SU-DHL-6 (cell line): ENCODE results near the gene RPS17.
"Not testable (repeated sequence)": the region's sequence is repeated elsewhere in the genome, so short reads cannot be mapped to it uniquely, and the experiment has no call there.

Experiments used
- H2AFZ ChIP-seq: fragments of 200-600 bp; sonication (generic); 2 replicates; pipeline ENCODE4 v1.6.1; 2014; ENCODE audit warnings: low read depth, mild to moderate bottlenecking, moderate library complexity, mixed read lengths, antibody characterized with exemption, low read length; ENCODE audit not compliant: severe bottlenecking
- H3F3A ChIP-seq: fragments of 200-600 bp; shearing (Covaris generic); 2 replicates; pipeline ENCODE4 v1.6.0; 2016; ENCODE audit warnings: antibody characterized with exemption, mild to moderate bottlenecking; ENCODE audit not compliant: insufficient read depth
- H3K27ac ChIP-seq: fragments of 200-600 bp; sonication (generic); 2 replicates; pipeline ENCODE4 v1.5.1; 2016; ENCODE audit warnings: low read depth, mild to moderate bottlenecking, low read length, moderate library complexity, mixed read lengths
- H3K27me3 ChIP-seq: fragments of 200-600 bp; sonication (generic), shearing (Covaris generic); 2 replicates; pipeline ENCODE4 v1.6.0; 2014; ENCODE audit warnings: mild to moderate bottlenecking, low read length
- H3K36me3 ChIP-seq: fragments of 200-600 bp; sonication (generic); 2 replicates; pipeline ENCODE4 v1.6.1; 2014; ENCODE audit warnings: mild to moderate bottlenecking, low read length, mixed read lengths
- H3K4me2 ChIP-seq: fragments of 300-600, 200-600 bp; shearing (Covaris generic), sonication (generic); 2 replicates; pipeline ENCODE4 v1.6.0; 2014; ENCODE audit warnings: low read length, low read depth, mild to moderate bottlenecking; ENCODE audit not compliant: poor library complexity, severe bottlenecking
- H3K4me3 ChIP-seq: fragments of 200-600 bp; sonication (generic); 2 replicates; pipeline ENCODE4 v1.5.1; 2014; ENCODE audit warnings: antibody characterized with exemption, low read length, mild to moderate bottlenecking, mixed read lengths; ENCODE audit not compliant: insufficient read depth, poor library complexity, severe bottlenecking
- H3K79me2 ChIP-seq: fragments of 200-600 bp; sonication (generic); 2 replicates; pipeline ENCODE4 v1.6.1; 2014; ENCODE audit warnings: mild to moderate bottlenecking, low read length, moderate library complexity; ENCODE audit not compliant: insufficient read depth
- H3K9ac ChIP-seq: fragments of 200-600 bp; sonication (generic); 2 replicates; pipeline ENCODE4 v1.7.0; 2014; ENCODE audit warnings: mild to moderate bottlenecking, low read length
- H3K9me2 ChIP-seq: fragments of 200-600 bp; sonication (generic); replicated peaks from 2 replicates; pipeline ENCODE4 v1.6.1; 2014; ENCODE audit warnings: low read length; ENCODE audit not compliant: insufficient read depth
- H3K9me3 ChIP-seq: fragments of 200-600 bp; sonication (generic); 2 replicates; pipeline ENCODE4 v1.6.1; 2014; ENCODE audit warnings: low read length, mixed read lengths; ENCODE audit not compliant: insufficient read depth
- H4K20me1 ChIP-seq: fragments of 200-600 bp; sonication (generic); 2 replicates; pipeline ENCODE4 v1.6.1; 2014; ENCODE audit warnings: low read depth, mild to moderate bottlenecking, antibody characterized with exemption, low read length, moderate library complexity, mixed read lengths
- CTCF ChIP-seq: fragments of 200-600 bp; sonication (generic); IDR thresholded peaks from one replicate; pipeline ENCODE4 v1.5.1; 2017; ENCODE audit warnings: antibody characterized with exemption, mild to moderate bottlenecking, low read length, moderate library complexity; ENCODE audit not compliant: insufficient read depth, poor library complexity, severe bottlenecking
- EZH2phosphoT487 ChIP-seq: fragments of 200-600 bp; sonication (generic), shearing (Covaris generic); conservative IDR thresholded peaks from 2 replicates; pipeline ENCODE4 v1.6.1; 2018; ENCODE audit warnings: mild to moderate bottlenecking, antibody characterized with exemption, low read length, moderate library complexity, mixed read lengths

RPS17 gene

GRCh38 chr15:82530606-82531379, 9.5 kb downstream of the RPS17 start:
- Histone ChIP-seq H3K9me2 (no peaks in the 10 kb centered on the region), H3K27me3 (no peaks in the 10 kb centered on the region), H2AFZ (no peak overlapping the region), H3K9me3 (no peaks in the 10 kb centered on the region), H3K36me3 (no peaks in the 10 kb centered on the region), H3K4me3 (no peak overlapping the region), H3K4me2 (peak overlapping the region; percentile 36), H3K27ac (peak overlapping the region; percentile 74), H3K9ac (peak overlapping the region; percentile 12; the same call in 1 of the 2 replicates), H3F3A (peaks cover 24% of the 10 kb centered on the region), H3K79me2 (no peaks in the 10 kb centered on the region), H4K20me1 (no peaks in the 10 kb centered on the region; the same call in 1 of the 2 replicates)
- TF ChIP-seq CTCF (peak; percentile 89), EZH2phosphoT487 (no peak)

GRCh38 chr15:82530006-82530405, 10.3 kb downstream of the RPS17 start:
- H3K79me2 ChIP-seq, result no peaks in the 10 kb centered on the region
- H3K9me2 ChIP-seq, result no peaks in the 10 kb centered on the region
- no peaks in the 10 kb centered on the region for H4K20me1 ChIP-seq
- no peak overlapping the region for H2AFZ ChIP-seq
- H3K27me3 ChIP-seq, result no peaks in the 10 kb centered on the region
- H3K9me3 ChIP-seq, result no peaks in the 10 kb centered on the region
- no peak overlapping the region for H3K9ac ChIP-seq
- H3K36me3 ChIP-seq, result no peaks in the 10 kb centered on the region
- no peak overlapping the region for H3K4me3 ChIP-seq
- H3K4me2 ChIP-seq, result no peak overlapping the region
- no peak overlapping the region for H3K27ac ChIP-seq
- H3F3A ChIP-seq, result peaks cover 17% of the 10 kb centered on the region
- TF ChIP-seq EZH2phosphoT487 (no peak), CTCF (no peak)

- H3K27ac ChIP-seq, H3K36me3 ChIP-seq, H2AFZ ChIP-seq, H3K4me3 ChIP-seq, H3K27me3 ChIP-seq, H4K20me1 ChIP-seq, H3K9ac ChIP-seq, H3K9me3 ChIP-seq, H3F3A ChIP-seq, H3K9me2 ChIP-seq, H3K79me2 ChIP-seq, H3K4me2 ChIP-seq: not testable (repeated sequence)
Observed at GRCh38 chr15:82513587-82513986, 26.7 kb downstream of the RPS17 start.

- H3K27ac ChIP-seq, H3K4me2 ChIP-seq, H3K9ac ChIP-seq, H3K9me2 ChIP-seq, H3F3A ChIP-seq, H3K36me3 ChIP-seq, H4K20me1 ChIP-seq, H3K79me2 ChIP-seq, H3K4me3 ChIP-seq, H2AFZ ChIP-seq, H3K9me3 ChIP-seq, H3K27me3 ChIP-seq: not testable (repeated sequence)
Observed at GRCh38 chr15:82507693-82508092, 32.6 kb downstream of the RPS17 start.

GRCh38 chr15:82507087-82507486, 33.2 kb downstream of the RPS17 start:
- H3K9ac ChIP-seq, H3K9me3 ChIP-seq, H2AFZ ChIP-seq, H3F3A ChIP-seq, H3K79me2 ChIP-seq, H3K36me3 ChIP-seq, H3K4me3 ChIP-seq, H3K27me3 ChIP-seq, H4K20me1 ChIP-seq, H3K27ac ChIP-seq, H3K9me2 ChIP-seq, H3K4me2 ChIP-seq: not testable (repeated sequence)

- not testable (repeated sequence) for H3K4me3 ChIP-seq, H3K9me2 ChIP-seq, H3K27me3 ChIP-seq, H2AFZ ChIP-seq, H3K4me2 ChIP-seq, H3K9me3 ChIP-seq, H3K36me3 ChIP-seq, H3K79me2 ChIP-seq, H4K20me1 ChIP-seq, H3F3A ChIP-seq, H3K27ac ChIP-seq, H3K9ac ChIP-seq
Observed at GRCh38 chr15:82505842-82506241, 34.4 kb downstream of the RPS17 start.
